ENCODE measurements around the gene CENPE. TPM values are rescaled to one million over a fixed set of nuclear protein-coding genes. Genes with fewer than 3 reads are reported as not detected.

CENPE gene
- total RNA-seq, 4 donors from 2014 or later: 2.3 to 10.7 (median 7.1) TPM

GRCh38 chr4:103123114-103123513 is 75.0 kb downstream of the CENPE start:
- TF ChIP-seq CTCF (IDR thresholded peaks at IDR 0.05): no peak
- TF ChIP-seq POLR2A (IDR thresholded peaks at IDR 0.05): no peak
- H3K27me3 ChIP-seq: no peaks in the 10 kb centered on the region
- no peak overlapping the region for H3K4me3 ChIP-seq
- H3K36me3 ChIP-seq: no peaks in the 10 kb centered on the region
- no peak overlapping the region for H3K27ac ChIP-seq
- no peaks in the 10 kb centered on the region for H3K9me3 ChIP-seq
- H3K4me1 ChIP-seq: no peaks in the 10 kb centered on the region
- DNase-seq: no peak

GRCh38 chr4:103118166-103118565 is 80.0 kb downstream of the CENPE start:
- H3K36me3 ChIP-seq: no peaks in the 10 kb centered on the region
- H3K4me3 ChIP-seq: no peak overlapping the region
- DNase-seq: no peak
- H3K27ac ChIP-seq: no peak overlapping the region
- TF ChIP-seq CTCF (IDR thresholded peaks at IDR 0.05): no peak
- H3K4me1 ChIP-seq: no peaks in the 10 kb centered on the region
- no peaks in the 10 kb centered on the region for H3K27me3 ChIP-seq
- H3K9me3 ChIP-seq: no peaks in the 10 kb centered on the region

GRCh38 chr4:103111598-103111997 is 86.5 kb downstream of the CENPE start:
- Histone ChIP-seq H3K27ac (no peak overlapping the region), H3K9me3 (no peaks in the 10 kb centered on the region), H3K4me3 (no peak overlapping the region), H3K4me1 (no peaks in the 10 kb centered on the region), H3K36me3 (no peaks in the 10 kb centered on the region), H3K27me3 (no peaks in the 10 kb centered on the region)
- no peak for DNase-seq
- TF ChIP-seq CTCF (IDR thresholded peaks at IDR 0.05): no peak
- no peak for TF ChIP-seq POLR2A (IDR thresholded peaks at IDR 0.05)

DNA sequence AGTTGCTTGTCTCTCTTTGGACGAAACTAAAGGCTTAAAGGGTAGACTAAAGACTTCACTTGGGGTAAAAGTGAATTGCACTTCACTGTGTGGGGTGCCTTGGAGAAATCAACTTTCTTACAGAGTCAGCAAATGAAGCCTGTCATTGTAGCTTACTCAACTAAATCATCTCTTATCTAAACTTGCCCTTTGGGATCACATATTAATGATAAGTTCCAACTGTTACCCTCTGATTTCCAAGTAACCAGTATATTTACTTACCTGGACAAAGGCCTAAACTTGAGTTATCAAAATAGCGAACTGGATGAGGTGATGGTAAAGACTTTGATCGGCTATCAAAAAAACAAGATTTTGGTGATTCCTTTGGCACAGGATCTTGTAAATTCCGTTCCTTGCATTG is 89.6 kb downstream of the CENPE start:
- Histone ChIP-seq H3K4me3 (no peak overlapping the region), H3K9me3 (no peaks in the 10 kb centered on the region), H3K27me3 (no peaks in the 10 kb centered on the region), H3K27ac (no peak overlapping the region), H3K36me3 (no peaks in the 10 kb centered on the region), H3K4me1 (no peaks in the 10 kb centered on the region)
- DNase-seq: no peak
- TF ChIP-seq POLR2A (IDR thresholded peaks at IDR 0.05) (no peak), CTCF (IDR thresholded peaks at IDR 0.05) (no peak)

GRCh38 chr4:103105558-103106356 is 92.4 kb downstream of the CENPE start:
- Histone ChIP-seq H3K4me3 (no peak overlapping the region), H3K27ac (no peak overlapping the region), H3K27me3 (no peaks in the 10 kb centered on the region), H3K4me1 (no peaks in the 10 kb centered on the region), H3K9me3 (no peaks in the 10 kb centered on the region), H3K36me3 (no peaks in the 10 kb centered on the region)
- TF ChIP-seq POLR2A (IDR thresholded peaks at IDR 0.05) (no peak), CTCF (IDR thresholded peaks at IDR 0.05) (no peak)
- no peak for DNase-seq

Measured in Peyer's patch (tissue), 4 donors.